Loucy (cell line): ENCODE measurements around the gene YEATS4.

ENCODE experiments used
- H2AFZ ChIP-seq: fragments of 200-600 bp; sonication (generic); 2 replicates; pipeline ENCODE4 v1.6.0; 2016; ENCODE audit warnings: antibody characterized with exemption, mild to moderate bottlenecking, low read length, moderate library complexity
- H3F3A ChIP-seq: fragments of 200-600 bp; 2 replicates; pipeline ENCODE4 v1.6.0; 2016; ENCODE audit warnings: antibody characterized with exemption, low read depth, mild to moderate bottlenecking
- H3K27me3 ChIP-seq: fragments of 200-600 bp; sonication (generic); 2 replicates; pipeline ENCODE4 v1.6.1; 2014; ENCODE audit warnings: low read length, mild to moderate bottlenecking; ENCODE audit not compliant: insufficient read depth, poor library complexity, severe bottlenecking
- H3K36me3 ChIP-seq: fragments of 200-600 bp; sonication (generic); 2 replicates; pipeline ENCODE4 v1.6.1; 2016; ENCODE audit warnings: low read length; ENCODE audit not compliant: insufficient read depth
- H3K4me1 ChIP-seq: fragments of 200-600 bp; sonication (generic); 2 replicates; pipeline ENCODE4 v1.5.1; 2014; ENCODE audit warnings: low read length, mild to moderate bottlenecking; ENCODE audit not compliant: insufficient read depth, poor library complexity, severe bottlenecking
- H3K4me2 ChIP-seq: fragments of 200-600 bp; sonication (generic); 2 replicates; pipeline ENCODE4 v1.6.0; 2014; ENCODE audit warnings: antibody characterized with exemption, low read length, low read depth, mild to moderate bottlenecking; ENCODE audit not compliant: poor library complexity, severe bottlenecking
- H3K4me3 ChIP-seq: fragments of 200-600 bp; sonication (generic); 2 replicates; pipeline ENCODE4 v1.5.1; 2014; ENCODE audit warnings: low read length, mild to moderate bottlenecking, mixed read lengths; ENCODE audit not compliant: poor library complexity, severe bottlenecking
- H3K79me2 ChIP-seq: fragments of 200-600 bp; sonication (generic); 2 replicates; pipeline ENCODE4 v1.6.1; 2014; ENCODE audit warnings: low read length; ENCODE audit not compliant: insufficient read depth
- H3K9ac ChIP-seq: fragments of 200-600 bp; sonication (generic); 2 replicates; pipeline ENCODE4 v1.6.0; 2014; ENCODE audit warnings: mild to moderate bottlenecking, low read depth, low read length, moderate library complexity; ENCODE audit not compliant: poor library complexity, severe bottlenecking
- H3K9me2 ChIP-seq: fragments of 200-600 bp; sonication (generic); replicated peaks from 2 replicates; pipeline ENCODE4 v1.6.1; 2016; ENCODE audit warnings: low read depth, low read length, mixed read lengths
- H3K9me3 ChIP-seq: fragments of 200-600 bp; sonication (generic); 2 replicates; pipeline ENCODE4 v1.6.1; 2014; ENCODE audit warnings: mild to moderate bottlenecking, antibody characterized with exemption, low read length, low read depth; ENCODE audit not compliant: insufficient read depth
- H4K20me1 ChIP-seq: fragments of 200-600 bp; sonication (generic); 2 replicates; pipeline ENCODE4 v1.6.0; 2014; ENCODE audit warnings: antibody characterized with exemption, low read length, mild to moderate bottlenecking; ENCODE audit not compliant: insufficient read depth, poor library complexity, severe bottlenecking
- CTCF ChIP-seq: fragments of 200-600 bp; sonication (generic); conservative IDR thresholded peaks from 2 replicates; pipeline ENCODE4 v1.5.1; 2014; ENCODE audit warnings: mild to moderate bottlenecking, antibody characterized with exemption, low read length
- EZH2phosphoT487 ChIP-seq: fragments of 200-600 bp; IDR thresholded peaks from 2 replicates; pipeline ENCODE4 v1.6.1; 2018; ENCODE audit warnings: antibody characterized with exemption, mild to moderate bottlenecking, moderate library complexity, borderline replicate concordance

YEATS4 gene

DNA sequence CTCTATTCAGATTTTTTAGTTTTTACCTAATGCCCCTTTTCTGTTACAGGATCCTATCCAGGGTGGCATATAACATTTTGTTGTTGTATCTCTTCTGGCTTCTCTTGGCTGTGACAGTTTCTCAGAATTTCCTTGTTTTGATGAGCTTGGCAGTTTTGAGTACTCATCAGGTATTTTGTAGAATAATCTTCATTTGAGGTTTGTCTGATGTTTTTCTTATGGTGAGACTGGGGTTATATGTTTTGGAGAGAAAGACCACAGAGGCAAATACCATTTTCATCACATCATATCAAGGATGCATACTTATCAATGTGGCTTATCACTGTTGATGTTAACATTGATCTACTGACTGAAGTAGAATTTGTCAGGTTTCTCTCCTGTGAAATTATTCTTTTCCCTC, 25.4 kb upstream of the YEATS4 start:
- H3K36me3 ChIP-seq, result no peaks in the 10 kb centered on the region
- no peaks in the 10 kb centered on the region for H4K20me1 ChIP-seq
- TF ChIP-seq EZH2phosphoT487 (no peak), CTCF (no peak)
- H2AFZ ChIP-seq, result no peak overlapping the region
- no peaks in the 10 kb centered on the region for H3K27me3 ChIP-seq
- H3K4me3 ChIP-seq, result no peak overlapping the region
- H3K4me1 ChIP-seq, result peaks cover 10% of the 10 kb centered on the region
- no peaks in the 10 kb centered on the region for H3K9me2 ChIP-seq
- H3K4me2 ChIP-seq, result no peak overlapping the region
- H3K9ac ChIP-seq, result no peak overlapping the region
- H3K9me3 ChIP-seq, result no peaks in the 10 kb centered on the region
- H3K79me2 ChIP-seq, result no peaks in the 10 kb centered on the region
- no peaks in the 10 kb centered on the region for H3F3A ChIP-seq

DNA sequence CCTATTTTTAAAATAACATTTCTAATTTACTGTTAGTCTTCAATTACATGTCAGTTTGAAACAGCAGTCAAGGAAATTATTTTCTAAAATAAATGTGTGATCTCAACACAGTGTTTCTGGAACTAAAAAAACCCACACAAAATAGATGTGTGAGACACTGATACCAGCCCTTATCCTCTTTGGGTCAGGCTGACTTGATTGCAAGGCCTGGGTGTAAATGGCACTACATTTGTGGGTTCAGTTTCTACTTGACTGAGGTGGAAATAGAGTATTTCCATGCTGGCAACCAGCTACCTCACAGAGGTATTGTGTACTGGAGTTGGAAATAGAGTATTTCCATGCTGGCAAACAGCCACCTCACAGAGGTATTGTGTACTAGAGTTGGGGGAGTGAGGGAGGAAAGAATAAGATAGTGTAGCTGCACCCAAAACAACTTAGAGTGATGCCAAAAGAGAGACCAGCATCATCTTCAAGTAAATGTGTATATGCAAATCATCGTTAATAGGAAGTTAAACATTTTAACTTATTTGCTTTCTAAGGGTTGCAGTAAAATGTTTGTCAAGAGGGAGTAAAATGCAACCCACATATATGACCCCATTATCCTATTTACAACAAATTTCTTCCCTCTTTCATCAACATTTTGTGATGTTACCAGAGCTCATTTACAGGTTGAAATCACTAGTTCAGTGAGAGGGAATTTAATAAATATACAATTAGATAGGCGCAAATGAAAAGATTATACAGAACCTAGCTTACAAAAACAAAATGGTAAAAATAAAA, 22.0 kb upstream of the YEATS4 start:
- H3K36me3 ChIP-seq, result no peaks in the 10 kb centered on the region
- no peak overlapping the region for H3K4me2 ChIP-seq
- H3K4me1 ChIP-seq, result no peaks in the 10 kb centered on the region

DNA sequence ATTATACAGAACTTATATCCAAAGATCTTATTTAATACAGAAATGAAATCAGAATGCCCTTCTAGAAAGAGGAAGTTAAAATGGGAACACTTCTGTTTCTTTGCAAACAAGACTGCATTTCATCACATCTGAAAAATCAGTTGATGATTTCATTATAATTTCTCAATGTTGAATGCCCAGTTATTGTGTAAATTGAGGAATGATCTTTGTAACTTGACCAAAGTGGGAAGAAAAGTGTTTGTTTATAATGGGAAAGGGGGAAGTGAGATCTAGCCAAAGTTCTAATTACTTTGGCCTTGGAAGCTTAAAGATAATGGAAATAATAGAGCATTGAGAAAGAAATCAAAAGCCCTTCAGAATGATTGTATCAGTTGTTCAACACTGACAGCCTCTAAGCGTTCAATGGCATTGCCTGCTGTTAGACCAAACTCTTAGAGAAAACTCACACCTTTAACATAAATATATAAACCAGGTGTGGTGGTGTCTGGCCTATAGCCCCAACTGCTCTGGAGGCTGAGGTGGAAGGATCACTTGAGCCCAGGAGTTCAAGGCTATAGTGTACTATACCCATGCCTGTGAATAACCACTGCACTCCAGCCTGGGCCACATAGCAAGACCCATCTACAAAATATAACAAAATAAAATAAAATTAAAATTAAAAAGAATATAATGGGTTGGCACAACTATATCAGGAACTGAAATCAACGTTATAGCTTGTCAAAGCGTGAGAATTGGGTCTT, 21.3 kb upstream of the YEATS4 start:
- no peaks in the 10 kb centered on the region for H3K79me2 ChIP-seq
- no peak for TF ChIP-seq EZH2phosphoT487
- TF ChIP-seq CTCF, result no peak
- no peak overlapping the region for H3K4me3 ChIP-seq
- no peaks in the 10 kb centered on the region for H3K9me3 ChIP-seq
- H3K4me2 ChIP-seq, result no peak overlapping the region
- H3K4me1 ChIP-seq, result no peaks in the 10 kb centered on the region
- H3K9me2 ChIP-seq, result no peaks in the 10 kb centered on the region
- H3K9ac ChIP-seq, result no peak overlapping the region
- no peaks in the 10 kb centered on the region for H3F3A ChIP-seq
- H3K36me3 ChIP-seq, result no peaks in the 10 kb centered on the region
- H2AFZ ChIP-seq, result no peak overlapping the region
- no peaks in the 10 kb centered on the region for H4K20me1 ChIP-seq
- no peaks in the 10 kb centered on the region for H3K27me3 ChIP-seq

More for the DNA sequence above, 22.0 kb upstream of the YEATS4 start:
- Histone ChIP-seq H3K9ac (no peak overlapping the region), H3K9me2 (no peaks in the 10 kb centered on the region), H3K4me3 (no peak overlapping the region), H3F3A (no peaks in the 10 kb centered on the region), H2AFZ (no peak overlapping the region), H3K9me3 (no peaks in the 10 kb centered on the region), H3K27me3 (no peaks in the 10 kb centered on the region), H4K20me1 (no peaks in the 10 kb centered on the region), H3K79me2 (no peaks in the 10 kb centered on the region)
- TF ChIP-seq CTCF (no peak), EZH2phosphoT487 (no peak)
